Measurements from ENCODE around the gene TAPBP. TPM values are rescaled to one million over a fixed set of nuclear protein-coding genes. Genes with fewer than 3 reads are reported as not detected.

TAPBP gene
- total and polyA plus RNA-seq, 9 of the 15 experiments (the other 6 are each of a cell fraction or from before 2014, with no cell fraction given): 5.6 to 74.0 (median 22.3) TPM

DNA sequence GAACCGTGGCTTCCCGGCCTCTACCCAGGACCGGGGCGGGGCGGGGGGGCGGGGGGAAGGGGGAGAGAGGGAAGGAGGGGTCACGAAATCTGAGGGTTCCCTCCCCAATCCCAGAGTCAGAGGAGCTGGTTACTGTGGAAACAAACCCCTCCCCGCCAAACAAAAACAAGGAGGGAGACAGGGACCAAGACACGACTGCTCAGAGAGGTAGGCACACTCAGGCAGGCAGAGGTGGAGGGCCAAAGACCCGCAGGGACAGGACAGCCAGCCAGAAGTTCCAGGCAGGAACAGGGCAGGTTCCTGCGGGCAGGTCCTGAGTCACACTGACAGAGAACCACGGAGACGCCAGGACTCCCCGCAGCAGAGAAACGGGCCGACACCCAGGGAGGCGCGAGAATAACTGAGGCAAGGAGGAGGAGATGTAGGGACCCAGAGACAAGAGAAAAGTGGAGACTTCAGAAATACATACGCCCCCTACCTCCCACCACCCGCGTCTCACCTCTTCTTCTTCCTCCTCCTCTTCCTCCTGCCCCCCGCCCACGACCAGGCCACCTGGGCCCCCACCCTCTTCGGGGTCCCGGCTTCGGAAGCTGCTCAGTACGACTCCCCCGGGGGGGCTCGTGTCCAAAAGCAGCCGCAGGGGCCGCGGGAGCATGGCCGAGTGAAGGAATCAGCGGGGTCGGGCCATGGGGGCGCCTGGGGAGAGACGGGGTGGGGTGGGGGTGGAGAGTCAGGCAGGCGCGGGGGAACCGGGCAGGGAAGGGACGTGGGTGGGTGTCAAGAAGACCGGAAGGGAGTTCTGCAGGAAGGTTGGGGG, 15.7 kb downstream of the TAPBP start (continued):
- no peak for TF ChIP-seq ZNF184 (CRISPR knock-in tag; IDR thresholded peaks at IDR 0.05)
- TF ChIP-seq SIN3A (IDR thresholded peaks at IDR 0.05; ENCODE audit: borderline replicate concordance in 2 of 2, control insufficient read depth in 1 of 2, low read depth in 2 of 2, low read length in 2 of 2): peak; percentile 73 to 78; a peak in 1 of 4 replicates
- TF ChIP-seq, protein P1, sequence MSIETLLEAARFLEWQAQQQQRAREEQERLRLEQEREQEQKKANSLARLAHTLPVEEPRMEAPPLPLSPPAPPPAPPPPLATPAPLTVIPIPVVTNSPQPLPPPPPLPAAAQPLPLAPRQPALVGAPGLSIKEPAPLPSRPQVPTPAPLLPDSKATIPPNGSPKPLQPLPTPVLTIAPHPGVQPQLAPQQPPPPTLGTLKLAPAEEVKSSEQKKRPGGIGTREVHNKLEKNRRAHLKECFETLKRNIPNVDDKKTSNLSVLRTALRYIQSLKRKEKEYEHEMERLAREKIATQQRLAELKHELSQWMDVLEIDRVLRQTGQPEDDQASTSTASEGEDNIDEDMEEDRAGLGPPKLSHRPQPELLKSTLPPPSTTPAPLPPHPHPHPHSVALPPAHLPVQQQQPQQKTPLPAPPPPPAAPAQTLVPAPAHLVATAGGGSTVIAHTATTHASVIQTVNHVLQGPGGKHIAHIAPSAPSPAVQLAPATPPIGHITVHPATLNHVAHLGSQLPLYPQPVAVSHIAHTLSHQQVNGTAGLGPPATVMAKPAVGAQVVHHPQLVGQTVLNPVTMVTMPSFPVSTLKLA (conservative IDR thresholded peaks at IDR 0.05): peak; percentile 6 to 69; a peak in 2 of 4 replicates
- TF ChIP-seq MCM2 (IDR thresholded peaks at IDR 0.05; ENCODE audit: low read depth): no peak
- no peak for TF ChIP-seq ESRRB (CRISPR knock-in tag; IDR thresholded peaks at IDR 0.05; ENCODE audit: borderline replicate concordance)
- TF ChIP-seq, protein P2, sequence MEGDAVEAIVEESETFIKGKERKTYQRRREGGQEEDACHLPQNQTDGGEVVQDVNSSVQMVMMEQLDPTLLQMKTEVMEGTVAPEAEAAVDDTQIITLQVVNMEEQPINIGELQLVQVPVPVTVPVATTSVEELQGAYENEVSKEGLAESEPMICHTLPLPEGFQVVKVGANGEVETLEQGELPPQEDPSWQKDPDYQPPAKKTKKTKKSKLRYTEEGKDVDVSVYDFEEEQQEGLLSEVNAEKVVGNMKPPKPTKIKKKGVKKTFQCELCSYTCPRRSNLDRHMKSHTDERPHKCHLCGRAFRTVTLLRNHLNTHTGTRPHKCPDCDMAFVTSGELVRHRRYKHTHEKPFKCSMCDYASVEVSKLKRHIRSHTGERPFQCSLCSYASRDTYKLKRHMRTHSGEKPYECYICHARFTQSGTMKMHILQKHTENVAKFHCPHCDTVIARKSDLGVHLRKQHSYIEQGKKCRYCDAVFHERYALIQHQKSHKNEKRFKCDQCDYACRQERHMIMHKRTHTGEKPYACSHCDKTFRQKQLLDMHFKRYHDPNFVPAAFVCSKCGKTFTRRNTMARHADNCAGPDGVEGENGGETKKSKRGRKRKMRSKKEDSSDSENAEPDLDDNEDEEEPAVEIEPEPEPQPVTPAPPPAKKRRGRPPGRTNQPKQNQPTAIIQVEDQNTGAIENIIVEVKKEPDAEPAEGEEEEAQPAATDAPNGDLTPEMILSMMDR (IDR thresholded peaks at IDR 0.05 in 2 of 3, conservative IDR thresholded peaks at IDR 0.05 in 1 of 3; ENCODE audit: insufficient read depth in 2 of 3, low read depth in 1 of 3, low read length in 3 of 3): peak in 1 of 3 experiments; percentile 20; a peak in 1 of 6 replicates
- TF ChIP-seq, protein P3, sequence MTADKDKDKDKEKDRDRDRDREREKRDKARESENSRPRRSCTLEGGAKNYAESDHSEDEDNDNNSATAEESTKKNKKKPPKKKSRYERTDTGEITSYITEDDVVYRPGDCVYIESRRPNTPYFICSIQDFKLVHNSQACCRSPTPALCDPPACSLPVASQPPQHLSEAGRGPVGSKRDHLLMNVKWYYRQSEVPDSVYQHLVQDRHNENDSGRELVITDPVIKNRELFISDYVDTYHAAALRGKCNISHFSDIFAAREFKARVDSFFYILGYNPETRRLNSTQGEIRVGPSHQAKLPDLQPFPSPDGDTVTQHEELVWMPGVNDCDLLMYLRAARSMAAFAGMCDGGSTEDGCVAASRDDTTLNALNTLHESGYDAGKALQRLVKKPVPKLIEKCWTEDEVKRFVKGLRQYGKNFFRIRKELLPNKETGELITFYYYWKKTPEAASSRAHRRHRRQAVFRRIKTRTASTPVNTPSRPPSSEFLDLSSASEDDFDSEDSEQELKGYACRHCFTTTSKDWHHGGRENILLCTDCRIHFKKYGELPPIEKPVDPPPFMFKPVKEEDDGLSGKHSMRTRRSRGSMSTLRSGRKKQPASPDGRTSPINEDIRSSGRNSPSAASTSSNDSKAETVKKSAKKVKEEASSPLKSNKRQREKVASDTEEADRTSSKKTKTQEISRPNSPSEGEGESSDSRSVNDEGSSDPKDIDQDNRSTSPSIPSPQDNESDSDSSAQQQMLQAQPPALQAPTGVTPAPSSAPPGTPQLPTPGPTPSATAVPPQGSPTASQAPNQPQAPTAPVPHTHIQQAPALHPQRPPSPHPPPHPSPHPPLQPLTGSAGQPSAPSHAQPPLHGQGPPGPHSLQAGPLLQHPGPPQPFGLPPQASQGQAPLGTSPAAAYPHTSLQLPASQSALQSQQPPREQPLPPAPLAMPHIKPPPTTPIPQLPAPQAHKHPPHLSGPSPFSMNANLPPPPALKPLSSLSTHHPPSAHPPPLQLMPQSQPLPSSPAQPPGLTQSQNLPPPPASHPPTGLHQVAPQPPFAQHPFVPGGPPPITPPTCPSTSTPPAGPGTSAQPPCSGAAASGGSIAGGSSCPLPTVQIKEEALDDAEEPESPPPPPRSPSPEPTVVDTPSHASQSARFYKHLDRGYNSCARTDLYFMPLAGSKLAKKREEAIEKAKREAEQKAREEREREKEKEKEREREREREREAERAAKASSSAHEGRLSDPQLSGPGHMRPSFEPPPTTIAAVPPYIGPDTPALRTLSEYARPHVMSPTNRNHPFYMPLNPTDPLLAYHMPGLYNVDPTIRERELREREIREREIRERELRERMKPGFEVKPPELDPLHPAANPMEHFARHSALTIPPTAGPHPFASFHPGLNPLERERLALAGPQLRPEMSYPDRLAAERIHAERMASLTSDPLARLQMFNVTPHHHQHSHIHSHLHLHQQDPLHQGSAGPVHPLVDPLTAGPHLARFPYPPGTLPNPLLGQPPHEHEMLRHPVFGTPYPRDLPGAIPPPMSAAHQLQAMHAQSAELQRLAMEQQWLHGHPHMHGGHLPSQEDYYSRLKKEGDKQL (CRISPR knock-in tag; IDR thresholded peaks at IDR 0.05; ENCODE audit: borderline replicate concordance): 0 out of 2 replicates have a peak, but pooled peaks have one; percentile 47
- TF ChIP-seq, protein P4, sequence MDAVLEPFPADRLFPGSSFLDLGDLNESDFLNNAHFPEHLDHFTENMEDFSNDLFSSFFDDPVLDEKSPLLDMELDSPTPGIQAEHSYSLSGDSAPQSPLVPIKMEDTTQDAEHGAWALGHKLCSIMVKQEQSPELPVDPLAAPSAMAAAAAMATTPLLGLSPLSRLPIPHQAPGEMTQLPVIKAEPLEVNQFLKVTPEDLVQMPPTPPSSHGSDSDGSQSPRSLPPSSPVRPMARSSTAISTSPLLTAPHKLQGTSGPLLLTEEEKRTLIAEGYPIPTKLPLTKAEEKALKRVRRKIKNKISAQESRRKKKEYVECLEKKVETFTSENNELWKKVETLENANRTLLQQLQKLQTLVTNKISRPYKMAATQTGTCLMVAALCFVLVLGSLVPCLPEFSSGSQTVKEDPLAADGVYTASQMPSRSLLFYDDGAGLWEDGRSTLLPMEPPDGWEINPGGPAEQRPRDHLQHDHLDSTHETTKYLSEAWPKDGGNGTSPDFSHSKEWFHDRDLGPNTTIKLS (IDR thresholded peaks at IDR 0.05; ENCODE audit: borderline replicate concordance, low read depth): no peak
- TF ChIP-seq, protein P5, sequence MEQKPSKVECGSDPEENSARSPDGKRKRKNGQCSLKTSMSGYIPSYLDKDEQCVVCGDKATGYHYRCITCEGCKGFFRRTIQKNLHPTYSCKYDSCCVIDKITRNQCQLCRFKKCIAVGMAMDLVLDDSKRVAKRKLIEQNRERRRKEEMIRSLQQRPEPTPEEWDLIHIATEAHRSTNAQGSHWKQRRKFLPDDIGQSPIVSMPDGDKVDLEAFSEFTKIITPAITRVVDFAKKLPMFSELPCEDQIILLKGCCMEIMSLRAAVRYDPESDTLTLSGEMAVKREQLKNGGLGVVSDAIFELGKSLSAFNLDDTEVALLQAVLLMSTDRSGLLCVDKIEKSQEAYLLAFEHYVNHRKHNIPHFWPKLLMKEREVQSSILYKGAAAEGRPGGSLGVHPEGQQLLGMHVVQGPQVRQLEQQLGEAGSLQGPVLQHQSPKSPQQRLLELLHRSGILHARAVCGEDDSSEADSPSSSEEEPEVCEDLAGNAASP (IDR thresholded peaks at IDR 0.05): no peak
- no peak for TF ChIP-seq MTF1 (CRISPR knock-in tag; IDR thresholded peaks at IDR 0.05; ENCODE audit: borderline replicate concordance)
- TF ChIP-seq POLR2G (IDR thresholded peaks at IDR 0.05; ENCODE audit: low read depth, low read length): peak; percentile 67
- TF ChIP-seq ZSCAN32 (CRISPR knock-in tag; IDR thresholded peaks at IDR 0.05): no peak
- no peak for TF ChIP-seq CBFA2T2 (conservative IDR thresholded peaks at IDR 0.05)

All from K562 (cell line).